ENCODE data around the gene NRDE2. TPM values are rescaled to one million over a fixed set of nuclear protein-coding genes. Genes with fewer than 3 reads are reported as not detected.

NRDE2 gene
- total RNA-seq, 1 experiment from 2014 or later: 20.1 TPM

- TF ChIP-seq REST (IDR thresholded peaks at IDR 0.05; ENCODE audit: low read depth): no peak
- no peak for TF ChIP-seq SRF (IDR thresholded peaks at IDR 0.05; ENCODE audit: low read depth)
These were observed 75.2 kb downstream of the NRDE2 start, which contains the start of gene PSMC1 (continued) for GRCh38 chr14:90256354-90257131.

GRCh38 chr14:90255871-90256270, 75.9 kb downstream of the NRDE2 start:
- no peak for DNase-seq (ENCODE audit: low read depth, low spot score)
- H3K9me3 ChIP-seq (ENCODE audit: control insufficient read depth in 1 of 2, insufficient read depth in 1 of 2, low read depth in 1 of 2, low read length in 2 of 2): no peaks in the 10 kb centered on the region
- ChIA-PET CTCF (interaction anchor here (1.4 kb wide), 1 partner anchor 11 kb away, joined by 4 read pairs; no protein-coding TSS in a partner anchor), RAD21 (ENCODE audit: low non-redundant PET in 1 of 2, low total read pairs in 2 of 2, uncharacterized antibody in 2 of 2, unreplicated experiment in 2 of 2) (interaction anchor here in 1 of 2 experiments (1.6 kb wide), 1 partner anchor 25 kb away, joined by 3 read pairs; no protein-coding TSS in a partner anchor), POLR2A (no interaction called here)
- H3K79me2 ChIP-seq (ENCODE audit: insufficient read depth, low read length): peaks cover 43% of the 10 kb centered on the region
- intact Hi-C loops (cut with micrococcal nuclease): no loop called here
- no peaks in the 10 kb centered on the region for H3K27me3 ChIP-seq (ENCODE audit: insufficient read depth, low read length)
- H3K36me3 ChIP-seq (ENCODE audit: control insufficient read depth in 1 of 2, insufficient read depth in 2 of 2, low read length in 2 of 2): peaks cover 7 to 16% of the 10 kb centered on the region in 2 experiments; a peak in 3 of 4 replicates
- peak overlapping the region; percentile 83 to 99 for H3K4me3 ChIP-seq (replicated peaks in 1 of 2; ENCODE audit: low read depth in 1 of 2, low read length in 2 of 2)
- peak overlapping the region; percentile 99 for H3K9ac ChIP-seq (ENCODE audit: low read length)
- peaks cover 7 to 14% of the 10 kb centered on the region in 2 experiments; a peak in 3 of 4 replicates for H3K4me1 ChIP-seq (ENCODE audit: control insufficient read depth in 1 of 2, insufficient read depth in 2 of 2, low read length in 2 of 2)
- peak overlapping the region; percentile 8 for H2AFZ ChIP-seq (ENCODE audit: low read depth, low read length, poor library complexity, severe bottlenecking)
- BruUV-seq (replicated peaks): TSS peak; percentile 49
- no peak for ATAC-seq
- no peaks in the 10 kb centered on the region for H3K9me2 ChIP-seq (ENCODE audit: insufficient read depth)
- no peak overlapping the region; the same call in 1 of the 2 replicates for H3K27ac ChIP-seq (ENCODE audit: low read depth, low read length)
- TF ChIP-seq POLR2AphosphoS5 (IDR thresholded peaks at IDR 0.05; ENCODE audit: low read depth, low read length) (no peak), RAD21 (IDR thresholded peaks at IDR 0.05; ENCODE audit: low read depth) (no peak), EZH2 (IDR thresholded peaks at IDR 0.05) (no peak), MAX (IDR thresholded peaks at IDR 0.05) (no peak), EGR1 (IDR thresholded peaks at IDR 0.05; ENCODE audit: low read depth) (0 out of 2 replicates have a peak, but pooled peaks have one; percentile 11)
- H4K20me1 ChIP-seq (ENCODE audit: insufficient read depth): no peaks in the 10 kb centered on the region; the same call in 1 of the 2 replicates
- peak overlapping the region; percentile 90 for H3K4me2 ChIP-seq (ENCODE audit: low read length)
